Neural cell (in vitro differentiated cells): ENCODE data around the gene COL4A4. TPM values are rescaled to one million over a fixed set of nuclear protein-coding genes. Genes with fewer than 3 reads are reported as not detected.

Experiments used
- H2AFZ ChIP-seq: fragments of 200-600, 300-800 bp; sonication (generic), shearing (Covaris generic); 2 replicates; pipeline ENCODE4 v1.6.0; 2014; ENCODE audit warnings: low read depth, mild to moderate bottlenecking, antibody characterized with exemption, low read length, moderate library complexity
- H3F3A ChIP-seq: fragments of 200-600 bp; shearing (Covaris generic); 2 replicates; pipeline ENCODE4 v1.6.1; 2016; ENCODE audit warnings: mild to moderate bottlenecking, moderate library complexity, mixed read lengths, antibody characterized with exemption, low read length; ENCODE audit not compliant: insufficient read depth, poor library complexity, severe bottlenecking
- H3K27ac ChIP-seq: fragments of 200-600, 300-800 bp; sonication (generic), shearing (Covaris generic); 2 replicates; pipeline ENCODE4 v1.5.1; 2014; ENCODE audit warnings: mild to moderate bottlenecking, low read length, moderate library complexity
- H3K27me3 ChIP-seq: fragments of 300-800, 200-600 bp; sonication (generic), shearing (Covaris generic); 2 replicates; pipeline ENCODE4 v1.6.0; 2014; ENCODE audit warnings: mild to moderate bottlenecking, low read depth, low read length, moderate library complexity; ENCODE audit not compliant: insufficient read depth
- H3K36me3 ChIP-seq: fragments of 300-800, 200-600 bp; sonication (generic), shearing (Covaris generic); 2 replicates; pipeline ENCODE4 v1.5.1; 2014; ENCODE audit warnings: mild to moderate bottlenecking, antibody characterized with exemption, low read length, moderate library complexity; ENCODE audit not compliant: insufficient read depth
- H3K4me2 ChIP-seq: fragments of 300-800, 200-600 bp; sonication (generic), shearing (Covaris generic); 2 replicates; pipeline ENCODE4 v1.6.0; 2014; ENCODE audit warnings: mild to moderate bottlenecking, low read length
- H3K4me3 ChIP-seq: fragments of 300-800, 200-600 bp; sonication (generic), shearing (Covaris generic); 2 replicates; pipeline ENCODE4 v1.5.1; 2014; ENCODE audit warnings: mild to moderate bottlenecking, low read length, moderate library complexity
- H3K79me2 ChIP-seq: fragments of 200-600 bp; shearing (Covaris generic); replicated peaks from 2 replicates; pipeline ENCODE4 v1.6.0; 2014; ENCODE audit warnings: mild to moderate bottlenecking, low read length, moderate library complexity; ENCODE audit not compliant: insufficient read depth
- H3K9ac ChIP-seq: fragments of 300-800, 200-600 bp; sonication (generic), shearing (Covaris generic); 2 replicates; pipeline ENCODE4 v1.6.1; 2016; ENCODE audit warnings: mild to moderate bottlenecking, low read length, mixed read lengths
- H3K9me2 ChIP-seq: fragments of 200-600 bp; shearing (Covaris generic); 2 replicates; pipeline ENCODE4 v1.6.1; 2016; ENCODE audit warnings: mild to moderate bottlenecking, low read length, mixed read lengths; ENCODE audit not compliant: insufficient read depth
- H3K9me3 ChIP-seq: fragments of 200-600, 300-800 bp; sonication (generic), shearing (Covaris generic); 2 replicates; pipeline ENCODE4 v1.6.1; 2016; ENCODE audit warnings: mild to moderate bottlenecking, mixed run types, low read length, moderate library complexity, mixed read lengths
- H4K20me1 ChIP-seq: fragments of 200-600 bp; shearing (Covaris generic); 2 replicates; pipeline ENCODE4 v1.6.1; 2016; ENCODE audit warnings: mild to moderate bottlenecking, mixed run types; ENCODE audit not compliant: insufficient read depth
- EP300 ChIP-seq: fragments of 450-650 bp; conservative IDR thresholded peaks from 2 replicates; pipeline ENCODE4 v1.6.1; 2014; ENCODE audit warnings: antibody characterized with exemption, mild to moderate bottlenecking, moderate library complexity; ENCODE audit not compliant: poor library complexity, severe bottlenecking
- EZH2 ChIP-seq: fragments of 200-600, 300-800 bp; shearing (Covaris generic), sonication (generic); IDR thresholded peaks from 2 replicates; pipeline ENCODE4 v1.6.1; 2014; ENCODE audit warnings: antibody characterized with exemption, low read length, borderline replicate concordance, mild to moderate bottlenecking; ENCODE audit not compliant: insufficient read depth, poor library complexity, severe bottlenecking
- MXI1 ChIP-seq: fragments of 450-650 bp; conservative IDR thresholded peaks from 2 replicates; pipeline ENCODE4 v1.6.1; 2014; ENCODE audit warnings: antibody characterized with exemption, mild to moderate bottlenecking; ENCODE audit not compliant: poor library complexity, severe bottlenecking
- POLR2AphosphoS5 ChIP-seq: IDR thresholded peaks from 2 replicates; pipeline ENCODE4 v1.6.1; 2012
- RAD21 ChIP-seq: fragments of 450-650 bp; conservative IDR thresholded peaks from 2 replicates; pipeline ENCODE4 v1.6.1; 2014; ENCODE audit warnings: antibody characterized with exemption, mild to moderate bottlenecking, moderate library complexity
- SMC3 ChIP-seq: fragments of 450-650 bp; conservative IDR thresholded peaks from 2 replicates; pipeline ENCODE4 v1.6.1; 2014; ENCODE audit warnings: antibody characterized with exemption, mild to moderate bottlenecking, moderate library complexity; ENCODE audit not compliant: poor library complexity
- TAF1 ChIP-seq: IDR thresholded peaks from 2 replicates; pipeline ENCODE4 v1.6.1; 2012; ENCODE audit warnings: low read depth
- polyA plus RNA-seq: library from polyadenylated mRNA; depleted of rRNA; stranded (reverse); fragments of >200 nt; gene quantifications from 2 replicates; pipeline ENCODE4 v1.2.3, GENCODE V29; 2014
- TF ChIP-seq, protein P1 (sequence below): IDR thresholded peaks from 2 replicates; pipeline ENCODE4 v1.6.1; 2012; ENCODE audit warnings: borderline replicate concordance
- TF ChIP-seq, protein P2 (sequence below): fragments of 450-650 bp; IDR thresholded peaks from 2 replicates; pipeline ENCODE4 v1.5.1; 2014; ENCODE audit warnings: antibody characterized with exemption, mild to moderate bottlenecking, moderate library complexity; ENCODE audit not compliant: poor library complexity, severe bottlenecking

COL4A4 gene
- polyA plus RNA-seq, 1 donor from 2014 or later: 0.35 TPM

DNA sequence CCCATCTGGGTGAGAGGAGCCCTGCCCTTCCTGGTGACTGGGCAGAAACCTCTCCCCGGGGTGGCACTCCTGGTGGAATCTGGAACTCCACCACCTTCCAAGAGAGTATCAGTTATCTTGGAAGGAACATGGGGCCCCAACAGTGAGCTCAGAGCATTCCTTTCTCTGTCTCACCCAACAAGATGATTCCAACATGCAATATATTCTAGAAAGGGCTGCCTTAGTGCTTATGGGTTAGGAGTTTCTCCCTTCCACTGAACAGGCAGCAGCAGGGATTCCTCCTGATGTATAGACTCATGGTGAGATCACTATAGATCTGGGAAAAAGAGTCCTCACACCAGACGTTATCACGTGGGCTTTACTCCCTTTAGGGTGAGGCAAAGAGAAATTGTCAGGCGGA is 147.1 kb downstream of the COL4A4 start:
- Histone ChIP-seq H2AFZ (no peak overlapping the region), H3K4me2 (no peak overlapping the region), H3K79me2 (no peaks in the 10 kb centered on the region), H4K20me1 (no peaks in the 10 kb centered on the region), H3K4me3 (no peak overlapping the region), H3K27ac (no peak overlapping the region), H3K9me3 (no peaks in the 10 kb centered on the region), H3K36me3 (no peaks in the 10 kb centered on the region), H3K9me2 (no peaks in the 10 kb centered on the region), H3K27me3 (no peaks in the 10 kb centered on the region), H3K9ac (no peak overlapping the region), H3F3A (no peaks in the 10 kb centered on the region)
- TF ChIP-seq, protein P1, sequence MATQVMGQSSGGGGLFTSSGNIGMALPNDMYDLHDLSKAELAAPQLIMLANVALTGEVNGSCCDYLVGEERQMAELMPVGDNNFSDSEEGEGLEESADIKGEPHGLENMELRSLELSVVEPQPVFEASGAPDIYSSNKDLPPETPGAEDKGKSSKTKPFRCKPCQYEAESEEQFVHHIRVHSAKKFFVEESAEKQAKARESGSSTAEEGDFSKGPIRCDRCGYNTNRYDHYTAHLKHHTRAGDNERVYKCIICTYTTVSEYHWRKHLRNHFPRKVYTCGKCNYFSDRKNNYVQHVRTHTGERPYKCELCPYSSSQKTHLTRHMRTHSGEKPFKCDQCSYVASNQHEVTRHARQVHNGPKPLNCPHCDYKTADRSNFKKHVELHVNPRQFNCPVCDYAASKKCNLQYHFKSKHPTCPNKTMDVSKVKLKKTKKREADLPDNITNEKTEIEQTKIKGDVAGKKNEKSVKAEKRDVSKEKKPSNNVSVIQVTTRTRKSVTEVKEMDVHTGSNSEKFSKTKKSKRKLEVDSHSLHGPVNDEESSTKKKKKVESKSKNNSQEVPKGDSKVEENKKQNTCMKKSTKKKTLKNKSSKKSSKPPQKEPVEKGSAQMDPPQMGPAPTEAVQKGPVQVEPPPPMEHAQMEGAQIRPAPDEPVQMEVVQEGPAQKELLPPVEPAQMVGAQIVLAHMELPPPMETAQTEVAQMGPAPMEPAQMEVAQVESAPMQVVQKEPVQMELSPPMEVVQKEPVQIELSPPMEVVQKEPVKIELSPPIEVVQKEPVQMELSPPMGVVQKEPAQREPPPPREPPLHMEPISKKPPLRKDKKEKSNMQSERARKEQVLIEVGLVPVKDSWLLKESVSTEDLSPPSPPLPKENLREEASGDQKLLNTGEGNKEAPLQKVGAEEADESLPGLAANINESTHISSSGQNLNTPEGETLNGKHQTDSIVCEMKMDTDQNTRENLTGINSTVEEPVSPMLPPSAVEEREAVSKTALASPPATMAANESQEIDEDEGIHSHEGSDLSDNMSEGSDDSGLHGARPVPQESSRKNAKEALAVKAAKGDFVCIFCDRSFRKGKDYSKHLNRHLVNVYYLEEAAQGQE: no peak
- TF ChIP-seq TAF1: no peak
- TF ChIP-seq EP300: no peak
- no peak for TF ChIP-seq RAD21
- TF ChIP-seq, protein P2, sequence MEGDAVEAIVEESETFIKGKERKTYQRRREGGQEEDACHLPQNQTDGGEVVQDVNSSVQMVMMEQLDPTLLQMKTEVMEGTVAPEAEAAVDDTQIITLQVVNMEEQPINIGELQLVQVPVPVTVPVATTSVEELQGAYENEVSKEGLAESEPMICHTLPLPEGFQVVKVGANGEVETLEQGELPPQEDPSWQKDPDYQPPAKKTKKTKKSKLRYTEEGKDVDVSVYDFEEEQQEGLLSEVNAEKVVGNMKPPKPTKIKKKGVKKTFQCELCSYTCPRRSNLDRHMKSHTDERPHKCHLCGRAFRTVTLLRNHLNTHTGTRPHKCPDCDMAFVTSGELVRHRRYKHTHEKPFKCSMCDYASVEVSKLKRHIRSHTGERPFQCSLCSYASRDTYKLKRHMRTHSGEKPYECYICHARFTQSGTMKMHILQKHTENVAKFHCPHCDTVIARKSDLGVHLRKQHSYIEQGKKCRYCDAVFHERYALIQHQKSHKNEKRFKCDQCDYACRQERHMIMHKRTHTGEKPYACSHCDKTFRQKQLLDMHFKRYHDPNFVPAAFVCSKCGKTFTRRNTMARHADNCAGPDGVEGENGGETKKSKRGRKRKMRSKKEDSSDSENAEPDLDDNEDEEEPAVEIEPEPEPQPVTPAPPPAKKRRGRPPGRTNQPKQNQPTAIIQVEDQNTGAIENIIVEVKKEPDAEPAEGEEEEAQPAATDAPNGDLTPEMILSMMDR: no peak
- no peak for TF ChIP-seq SMC3
- no peak for TF ChIP-seq EZH2
- no peak for TF ChIP-seq MXI1
- no peak for TF ChIP-seq POLR2AphosphoS5

DNA sequence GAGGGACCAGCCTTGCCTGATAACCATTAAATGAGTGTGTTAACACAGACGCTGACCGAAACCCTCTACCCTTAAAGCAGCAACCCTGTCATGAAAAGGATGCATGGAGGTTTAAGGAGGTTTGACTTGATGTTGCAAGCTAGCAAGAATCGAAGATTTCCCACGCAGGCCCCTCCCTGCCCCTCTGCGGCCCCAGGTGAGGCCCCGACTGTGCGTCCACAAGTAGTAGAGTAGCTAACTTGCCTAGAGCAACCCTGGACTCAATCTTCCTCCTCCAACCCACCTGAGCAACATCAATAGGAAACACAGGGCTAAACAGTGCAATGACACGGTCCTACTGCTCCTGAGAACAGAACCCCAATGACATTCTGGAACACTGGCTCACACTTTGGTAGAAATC is 150.1 kb downstream of the COL4A4 start:
- no peaks in the 10 kb centered on the region for H3K79me2 ChIP-seq
- H3F3A ChIP-seq: no peaks in the 10 kb centered on the region
- TF ChIP-seq, protein P1: no peak
- TF ChIP-seq EZH2 (no peak), TAF1 (no peak), SMC3 (no peak)
- TF ChIP-seq, protein P2: no peak
- no peaks in the 10 kb centered on the region for H4K20me1 ChIP-seq
- no peak overlapping the region for H3K27ac ChIP-seq
- H3K9me3 ChIP-seq: no peaks in the 10 kb centered on the region
- no peak overlapping the region for H3K9ac ChIP-seq
- no peak overlapping the region for H3K4me3 ChIP-seq
- no peak overlapping the region for H3K4me2 ChIP-seq
- no peaks in the 10 kb centered on the region for H3K27me3 ChIP-seq
- H3K9me2 ChIP-seq: no peaks in the 10 kb centered on the region
- no peaks in the 10 kb centered on the region for H3K36me3 ChIP-seq
- no peak overlapping the region for H2AFZ ChIP-seq
